ENCODE data around the gene NKAIN4.

GRCh38 chr20:63297796-63298572 is 43.7 kb upstream of the NKAIN4 start:
- TF ChIP-seq TAF1 (IDR thresholded peaks at IDR 0.05; ENCODE audit: low read depth): no peak
- no peak for TF ChIP-seq EP300 (IDR thresholded peaks at IDR 0.05; ENCODE audit: borderline replicate concordance)
- no peak for TF ChIP-seq NFIC (IDR thresholded peaks at IDR 0.05)
- TF ChIP-seq ZBTB7A (IDR thresholded peaks at IDR 0.05; ENCODE audit: low read depth): no peak
- no peak for TF ChIP-seq CEBPB (IDR thresholded peaks at IDR 0.05)
- TF ChIP-seq MAX (IDR thresholded peaks at IDR 0.05): no peak
- TF ChIP-seq TCF12 (IDR thresholded peaks at IDR 0.05; ENCODE audit: low read depth): no peak
- TF ChIP-seq EGR1 (IDR thresholded peaks at IDR 0.05): no peak
- TF ChIP-seq RAD21 (IDR thresholded peaks at IDR 0.05; ENCODE audit: low read depth): no peak
- no peak for TF ChIP-seq REST (IDR thresholded peaks at IDR 0.05; ENCODE audit: low read depth)
- TF ChIP-seq CREB1 (IDR thresholded peaks at IDR 0.05; ENCODE audit: low read depth): no peak
- TF ChIP-seq YY1 (IDR thresholded peaks at IDR 0.05; ENCODE audit: low read depth): no peak
